ENCODE data around the gene SALL1.

DNA sequence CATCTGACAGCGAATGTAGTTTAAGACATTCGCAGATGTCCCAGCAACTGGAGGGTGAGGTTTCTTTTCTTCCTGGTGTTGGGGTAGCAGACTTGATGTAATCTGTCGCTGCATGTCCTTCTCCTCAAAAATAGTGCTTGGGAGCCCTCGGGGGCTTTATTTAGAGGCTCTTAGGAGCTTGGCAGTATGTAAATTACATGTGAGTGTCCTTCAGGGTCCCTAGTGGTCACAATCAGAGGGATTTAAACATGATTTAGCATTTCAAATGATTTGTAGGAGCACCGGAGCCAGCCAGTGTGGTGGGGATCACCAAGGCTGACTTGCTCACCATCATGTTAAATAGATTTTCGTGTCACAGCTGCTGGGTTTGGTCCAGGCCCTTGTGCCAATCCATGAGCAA is 8.8 kb upstream of the SALL1 start:
- TF ChIP-seq ZNF274 (IDR thresholded peaks at IDR 0.05; ENCODE audit: low read depth, low read length) (no peak), YY1 (IDR thresholded peaks at IDR 0.05; ENCODE audit: insufficient read depth, insufficient read length) (no peak), SUZ12 (IDR thresholded peaks at IDR 0.05; ENCODE audit: extremely low read depth, insufficient read depth, insufficient read length) (no peak)

Data from NT2/D1 (cell line).